Ishikawa (cell line): ENCODE data around the gene AP2M1.

ENCODE experiments used
- CEBPB ChIP-seq: IDR thresholded peaks from 2 replicates; pipeline ENCODE4 v1.6.1; 2012
- CREB1 ChIP-seq: IDR thresholded peaks from 2 replicates; pipeline ENCODE4 v1.6.1; 2012; ENCODE audit warnings: low read depth
- EGR1 ChIP-seq: IDR thresholded peaks from 2 replicates; pipeline ENCODE4 v1.6.1; 2012
- EP300 ChIP-seq: IDR thresholded peaks from 2 replicates; pipeline ENCODE4 v1.6.1; 2012; ENCODE audit warnings: borderline replicate concordance
- FOXM1 ChIP-seq: IDR thresholded peaks from 2 replicates; pipeline ENCODE4 v1.6.1; 2012; ENCODE audit warnings: low read depth, borderline replicate concordance
- MAX ChIP-seq: IDR thresholded peaks from 2 replicates; pipeline ENCODE4 v1.6.1; 2012
- NFIC ChIP-seq: IDR thresholded peaks from 2 replicates; pipeline ENCODE4 v1.6.1; 2012
- RAD21 ChIP-seq: IDR thresholded peaks from 2 replicates; pipeline ENCODE4 v1.6.1; 2012; ENCODE audit warnings: low read depth
- REST ChIP-seq: IDR thresholded peaks from 2 replicates; pipeline ENCODE4 v1.6.1; 2012; ENCODE audit warnings: low read depth, mild to moderate bottlenecking
- TAF1 ChIP-seq: IDR thresholded peaks from 2 replicates; pipeline ENCODE4 v1.6.1; 2012; ENCODE audit warnings: low read depth, mild to moderate bottlenecking
- TCF12 ChIP-seq: IDR thresholded peaks from 2 replicates; pipeline ENCODE4 v1.6.1; 2012; ENCODE audit warnings: low read depth
- TEAD4 ChIP-seq: IDR thresholded peaks from 2 replicates; pipeline ENCODE4 v1.6.1; 2012
- USF1 ChIP-seq: IDR thresholded peaks from 2 replicates; pipeline ENCODE4 v1.6.1; 2012
- YY1 ChIP-seq: IDR thresholded peaks from 2 replicates; pipeline ENCODE4 v1.6.1; 2012; ENCODE audit warnings: low read depth
- ZBTB7A ChIP-seq: IDR thresholded peaks from 2 replicates; pipeline ENCODE4 v1.6.1; 2012; ENCODE audit warnings: low read depth

The AP2M1 gene

GRCh38 chr3:184209146-184209923 is 34.7 kb downstream of the AP2M1 start:
- TF ChIP-seq CEBPB (no peak), USF1 (no peak), TAF1 (no peak), YY1 (no peak), TCF12 (no peak), FOXM1 (no peak), TEAD4 (no peak), RAD21 (no peak), EGR1 (no peak), MAX (no peak), NFIC (no peak), EP300 (no peak), CREB1 (no peak), ZBTB7A (no peak), REST (no peak)

- TF ChIP-seq TEAD4 (no peak), EGR1 (no peak), TCF12 (no peak), USF1 (no peak), CREB1 (no peak), CEBPB (no peak), REST (no peak), TAF1 (no peak)
These were observed 36.6 kb downstream of the AP2M1 start for GRCh38 chr3:184211297-184211696.

- no peak for TF ChIP-seq TAF1
- TF ChIP-seq NFIC: no peak
- TF ChIP-seq CEBPB: no peak
- no peak for TF ChIP-seq ZBTB7A
- no peak for TF ChIP-seq TEAD4
- TF ChIP-seq CREB1: no peak
- no peak for TF ChIP-seq USF1
- no peak for TF ChIP-seq FOXM1
- no peak for TF ChIP-seq YY1
- no peak for TF ChIP-seq TCF12
- TF ChIP-seq MAX: no peak
- TF ChIP-seq EGR1: no peak
- TF ChIP-seq EP300: no peak
These were observed 37.1 kb downstream of the AP2M1 start for GRCh38 chr3:184211718-184212117.

- TF ChIP-seq CEBPB (no peak), TAF1 (no peak), EGR1 (no peak), YY1 (no peak), REST (no peak), EP300 (no peak), FOXM1 (no peak), MAX (no peak), NFIC (no peak), TEAD4 (no peak), RAD21 (no peak)
These were observed 44.2 kb downstream of the AP2M1 start for GRCh38 chr3:184218814-184219213.
